ENCODE measurements around the gene ANKRD11.

ANKRD11 gene

DNA sequence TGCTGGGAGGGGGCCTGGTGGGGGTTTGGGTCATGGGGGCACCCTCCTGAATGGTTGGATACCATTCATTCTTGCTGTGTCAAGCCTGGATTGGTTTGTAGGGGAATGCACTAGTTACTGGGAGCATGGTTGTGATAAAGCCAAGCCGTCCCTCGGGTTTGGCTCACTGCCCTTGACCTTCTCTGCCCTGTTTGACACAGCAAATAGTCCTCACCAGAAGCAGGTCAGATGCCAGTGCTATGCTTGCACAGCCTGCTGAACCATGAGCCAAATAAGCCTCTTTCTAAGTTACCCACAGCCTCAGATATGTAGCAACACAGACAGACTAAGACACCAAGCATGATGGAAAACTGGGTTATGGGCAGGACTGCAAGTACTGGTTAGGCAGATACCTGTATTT lies 258.3 kb downstream of the ANKRD11 start:
- no peak for DNase-seq (ENCODE audit: low read depth)

- DNase-seq (ENCODE audit: low read depth) = no peak
Measured at GRCh38 chr16:89230255-89230654, 260.1 kb downstream of the ANKRD11 start.

DNA sequence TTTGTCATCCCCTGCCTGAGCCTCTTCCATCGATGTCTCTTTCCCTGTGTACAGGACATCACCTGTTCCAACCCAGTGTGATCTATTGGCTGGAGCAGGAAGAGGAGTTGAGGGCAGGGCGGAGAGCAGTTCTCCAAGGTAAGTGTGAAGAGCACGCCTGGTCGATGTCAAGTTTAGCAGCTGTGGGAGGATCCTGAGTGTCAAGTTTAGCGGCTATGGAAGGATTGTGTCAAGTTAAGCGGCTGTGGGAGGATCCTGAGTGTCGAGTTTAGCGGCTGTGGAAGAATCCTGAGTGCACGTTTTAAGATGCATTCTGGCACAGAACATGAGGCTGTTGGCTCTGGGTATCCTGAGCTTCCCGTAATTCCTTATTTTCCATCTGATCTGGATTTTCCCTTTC lies 265.7 kb downstream of the ANKRD11 start:
- DNase-seq (ENCODE audit: low read depth) = no peak

GRCh38 chr16:89222931-89223330 lies 267.4 kb downstream of the ANKRD11 start:
- no peak for DNase-seq (ENCODE audit: low read depth)

DNA sequence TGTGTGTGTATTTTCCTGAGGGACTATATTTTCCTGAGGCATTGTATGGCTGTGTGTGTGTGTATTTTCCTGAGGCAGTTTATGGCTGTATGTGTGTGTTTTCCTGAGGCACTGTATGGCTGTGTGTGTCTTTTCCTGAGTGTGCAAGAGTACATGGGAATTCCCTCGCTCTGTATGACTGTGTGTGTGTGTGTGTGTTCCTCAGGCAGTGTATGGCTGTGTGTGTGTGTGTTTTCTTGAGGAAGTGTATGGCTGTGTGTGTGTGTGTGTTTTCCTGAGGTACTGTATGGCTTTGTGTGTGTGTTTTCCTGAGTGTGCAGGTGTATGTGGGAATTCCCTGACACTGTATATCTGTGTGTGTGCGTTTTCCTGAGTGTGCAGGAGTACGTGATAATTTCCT lies 268.8 kb downstream of the ANKRD11 start:
- no peak for DNase-seq (ENCODE audit: low read depth)

- DNase-seq (ENCODE audit: low read depth) = no peak
Measured at GRCh38 chr16:89219365-89219764, 271.0 kb downstream of the ANKRD11 start.

All from stimulated activated CD8-positive, alpha-beta memory T cell treated with anti-CD3 and anti-CD28 coated beads, Interleukin-12 subunit alpha, Interleukin-12 subunit beta, amount 100 ng/mL, for 1 hour (primary cell).